ENCODE measurements around the gene GYS1.

- TF ChIP-seq EZH2 (IDR thresholded peaks at IDR 0.05; ENCODE audit: borderline replicate concordance, low read length) (no peak), CTCF (conservative IDR thresholded peaks at IDR 0.05 in 1 of 2, IDR thresholded peaks at IDR 0.05 in 1 of 2; ENCODE audit: extremely low read depth in 1 of 2, insufficient read depth in 1 of 2, low read depth in 1 of 2, low read length in 2 of 2) (no peak)
Observed at GRCh38 chr19:48975947-48976847, 16.9 kb downstream of the GYS1 start.

Data from mammary epithelial cell (primary cell).